K562 (cell line): ENCODE measurements around the gene POMT1. TPM values are rescaled to one million over a fixed set of nuclear protein-coding genes. Genes with fewer than 3 reads are reported as not detected.

Experiments used
- CBX8 ChIP-seq: fragments of 200-600 bp; sonication (generic); IDR thresholded peaks from 2 replicates; pipeline ENCODE4 v1.6.1; 2012; ENCODE audit warnings: borderline replicate concordance, mixed run types, low read depth, mild to moderate bottlenecking, moderate library complexity, mixed read lengths, low read length, control low read depth, inconsistent platforms; ENCODE audit not compliant: poor library complexity, severe bottlenecking; ENCODE audit errors: extremely low read depth
- CHCHD3 ChIP-seq: fragments of 250-450 bp; sonication (Bioruptor Pico); IDR thresholded peaks from 2 replicates; pipeline ENCODE4 v2.1.2; 2022; ENCODE audit warnings: mild to moderate bottlenecking
- HMG20B ChIP-seq: fragments of 250-450 bp; sonication (Bioruptor Pico); IDR thresholded peaks from 2 replicates; pipeline ENCODE4 v1.5.0; 2021; ENCODE audit warnings: mild to moderate bottlenecking
- HNRNPUL1 ChIP-seq: fragments of 200-400 bp; formaldehyde crosslinking; IDR thresholded peaks from 2 replicates; pipeline ENCODE4 v1.6.1; 2017; ENCODE audit warnings: low read length
- MTA2 ChIP-seq: fragments of 450-650 bp; IDR thresholded peaks from 2 replicates; pipeline ENCODE4 v1.6.1; 2016; ENCODE audit warnings: low read depth
- NCOA6 ChIP-seq: fragments of 450-650 bp; IDR thresholded peaks from 2 replicates; pipeline ENCODE4 v1.6.1; 2017; ENCODE audit warnings: mild to moderate bottlenecking
- NFRKB ChIP-seq: fragments of 450-650 bp; IDR thresholded peaks from 2 replicates; pipeline ENCODE4 v1.6.1; 2016; ENCODE audit warnings: low read depth
- RAD21 ChIP-seq, 2 experiments: fragments of 250-450 bp in 1 of 2; fragments of 450-650 bp in 1 of 2; sonication (Bioruptor Pico) in 1 of 2; formaldehyde crosslinking in 1 of 2; IDR thresholded peaks in 1 of 2; conservative IDR thresholded peaks in 1 of 2; 2 replicates each; pipeline versions ENCODE4 v1.4.0 to v1.8.0; 2020 to 2022; ENCODE audit warnings: mild to moderate bottlenecking in 2 of 2, moderate library complexity in 1 of 2
- RHOXF2B ChIP-seq: fragments of 250-450 bp; sonication (Bioruptor Pico); conservative IDR thresholded peaks from 2 replicates; pipeline ENCODE4 v1.5.1; 2021
- SAP30 ChIP-seq: fragments of 200-600 bp; sonication (generic); IDR thresholded peaks from 2 replicates; pipeline ENCODE4 v1.6.1; 2012; ENCODE audit warnings: borderline replicate concordance, low read depth, mild to moderate bottlenecking, moderate library complexity, low read length, control low read depth, inconsistent platforms; ENCODE audit not compliant: insufficient read depth, poor library complexity, severe bottlenecking
- ZNF316 ChIP-seq: fragments of 450-650 bp; IDR thresholded peaks from 2 replicates; pipeline ENCODE4 v1.6.1; 2016
- ZNF586 ChIP-seq: fragments of 450-650 bp; formaldehyde crosslinking; conservative IDR thresholded peaks from 2 replicates; pipeline ENCODE4 v1.4.0; 2020; ENCODE audit warnings: mild to moderate bottlenecking, moderate library complexity
- ZNF79 ChIP-seq: fragments of 250-450 bp; sonication (Bioruptor Pico); IDR thresholded peaks from 2 replicates; pipeline ENCODE4 v1.4.0; 2020; ENCODE audit warnings: low read depth, mild to moderate bottlenecking, moderate library complexity
- polyA plus RNA-seq, 8 experiments: library from polyadenylated mRNA; depleted of rRNA in 4 of 8; stranded (reverse) in 5 of 8; unstranded in 3 of 8; fragments of >200 nt; fragmentation: Nextera tagmentation in 2 of 8; fragmentation: Illumina TruSeq in 1 of 8; extraction: Ambion mirVana in 2 of 8; extraction: Trizol in 1 of 8; gene quantifications; 2 replicates each; pipeline versions ENCODE4 v1.2.1 to v1.2.3, GENCODE V29; 2011 to 2014; ENCODE audit warnings: inconsistent platforms in 1 of 8, missing spikeins in 1 of 8
- total RNA-seq, 7 experiments: library from RNA; depleted of rRNA in 6 of 7; stranded (reverse); fragments of >200 nt in 6 of 7; fragmentation: Illumina TruSeq in 2 of 7; extraction: Trizol in 2 of 7; gene quantifications; 2 replicates each; pipeline versions ENCODE4 v1.2.1 to v1.2.3, GENCODE V29; 2011 to 2021; ENCODE audit warnings: low replicate concordance in 1 of 7
- TF ChIP-seq, protein P1 (sequence below): fragments of 250-450 bp; sonication (Bioruptor Pico); IDR thresholded peaks from 2 replicates; pipeline ENCODE4 v1.4.0; 2020; ENCODE audit warnings: mild to moderate bottlenecking, moderate library complexity
- TF ChIP-seq, protein P2 (sequence below): fragments of 450-650 bp; conservative IDR thresholded peaks from 2 replicates; pipeline ENCODE4 v1.6.1; 2016; ENCODE audit warnings: missing genetic modification characterization, low read depth, mild to moderate bottlenecking, missing compliant biosample characterization, moderate library complexity
- TF ChIP-seq, protein P3 (sequence below): fragments of 250-450 bp; sonication (Bioruptor Pico); IDR thresholded peaks from 2 replicates; pipeline ENCODE4 v1.5.0; 2021
- TF ChIP-seq, protein P4 (sequence below), 3 experiments: IDR thresholded peaks in 2 of 3; conservative IDR thresholded peaks in 1 of 3; 2 replicates each; pipeline ENCODE4 v1.5.1; 2011 to 2012; ENCODE audit warnings: low read length in 3 of 3, mild to moderate bottlenecking in 3 of 3, control low read depth in 2 of 3, improper control_type of control experiment in 1 of 3, inconsistent platforms in 1 of 3, low read depth in 1 of 3, mixed read lengths in 1 of 3, moderate library complexity in 1 of 3; ENCODE audit not compliant: insufficient read depth in 2 of 3
- TF ChIP-seq, protein P5 (sequence below): sonication (generic); formaldehyde crosslinking; IDR thresholded peaks from 2 replicates; pipeline ENCODE4 v1.8.0; 2022; ENCODE audit warnings: mild to moderate bottlenecking, missing genetic modification reagents

POMT1 gene
- total and polyA plus RNA-seq, 9 of the 15 experiments (the other 6 are each of a cell fraction or from before 2014, with no cell fraction given), result 1.8 to 23.5 (median 14.6) TPM

DNA sequence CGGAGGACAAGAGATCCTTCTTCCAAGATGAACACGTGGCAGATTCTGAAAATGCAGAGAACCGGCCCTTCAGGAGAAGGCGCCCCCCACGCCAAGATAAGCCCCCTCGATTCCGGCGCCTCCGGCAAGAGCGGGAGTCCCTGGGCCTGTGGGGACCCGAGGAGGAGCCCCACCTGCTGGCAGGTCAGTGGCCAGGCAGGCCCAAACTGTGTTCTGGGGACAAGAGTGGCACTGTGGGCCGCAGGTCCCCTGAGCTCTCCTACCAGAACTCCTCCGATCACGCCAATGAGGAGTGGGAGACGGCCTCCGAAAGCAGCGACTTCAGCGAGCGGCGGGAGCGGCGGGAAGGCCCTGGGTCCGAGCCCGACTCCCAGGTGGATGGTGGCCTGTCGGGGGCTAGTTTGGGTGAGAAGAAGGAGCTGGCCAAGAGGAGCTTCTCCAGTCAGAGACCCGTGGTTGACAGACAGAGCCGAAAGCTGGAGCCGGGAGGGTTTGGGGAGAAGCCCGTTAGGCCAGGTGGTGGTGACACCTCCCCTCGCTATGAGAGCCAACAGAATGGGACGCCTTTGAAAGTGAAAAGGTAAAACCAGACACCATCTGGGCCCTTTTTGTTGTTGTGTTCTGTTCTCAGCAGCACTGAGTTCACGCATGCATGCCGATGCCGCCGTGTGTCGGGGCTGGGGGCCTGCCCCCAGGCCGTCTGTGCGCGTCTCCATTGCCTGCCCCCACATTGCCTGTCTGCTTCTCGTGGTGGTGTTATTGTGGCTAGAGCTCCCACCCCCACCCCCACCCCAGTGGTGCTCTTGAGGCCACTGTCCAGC lies 26.6 kb upstream of the POMT1 start (continued):
- TF ChIP-seq, protein P1, sequence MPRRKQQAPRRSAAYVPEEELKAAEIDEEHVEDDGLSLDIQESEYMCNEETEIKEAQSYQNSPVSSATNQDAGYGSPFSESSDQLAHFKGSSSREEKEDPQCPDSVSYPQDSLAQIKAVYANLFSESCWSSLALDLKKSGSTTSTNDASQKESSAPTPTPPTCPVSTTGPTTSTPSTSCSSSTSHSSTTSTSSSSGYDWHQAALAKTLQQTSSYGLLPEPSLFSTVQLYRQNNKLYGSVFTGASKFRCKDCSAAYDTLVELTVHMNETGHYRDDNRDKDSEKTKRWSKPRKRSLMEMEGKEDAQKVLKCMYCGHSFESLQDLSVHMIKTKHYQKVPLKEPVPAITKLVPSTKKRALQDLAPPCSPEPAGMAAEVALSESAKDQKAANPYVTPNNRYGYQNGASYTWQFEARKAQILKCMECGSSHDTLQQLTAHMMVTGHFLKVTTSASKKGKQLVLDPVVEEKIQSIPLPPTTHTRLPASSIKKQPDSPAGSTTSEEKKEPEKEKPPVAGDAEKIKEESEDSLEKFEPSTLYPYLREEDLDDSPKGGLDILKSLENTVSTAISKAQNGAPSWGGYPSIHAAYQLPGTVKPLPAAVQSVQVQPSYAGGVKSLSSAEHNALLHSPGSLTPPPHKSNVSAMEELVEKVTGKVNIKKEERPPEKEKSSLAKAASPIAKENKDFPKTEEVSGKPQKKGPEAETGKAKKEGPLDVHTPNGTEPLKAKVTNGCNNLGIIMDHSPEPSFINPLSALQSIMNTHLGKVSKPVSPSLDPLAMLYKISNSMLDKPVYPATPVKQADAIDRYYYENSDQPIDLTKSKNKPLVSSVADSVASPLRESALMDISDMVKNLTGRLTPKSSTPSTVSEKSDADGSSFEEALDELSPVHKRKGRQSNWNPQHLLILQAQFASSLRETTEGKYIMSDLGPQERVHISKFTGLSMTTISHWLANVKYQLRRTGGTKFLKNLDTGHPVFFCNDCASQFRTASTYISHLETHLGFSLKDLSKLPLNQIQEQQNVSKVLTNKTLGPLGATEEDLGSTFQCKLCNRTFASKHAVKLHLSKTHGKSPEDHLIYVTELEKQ (CRISPR knock-in tag), result no peak
- no peak for TF ChIP-seq SAP30
- TF ChIP-seq, protein P2, sequence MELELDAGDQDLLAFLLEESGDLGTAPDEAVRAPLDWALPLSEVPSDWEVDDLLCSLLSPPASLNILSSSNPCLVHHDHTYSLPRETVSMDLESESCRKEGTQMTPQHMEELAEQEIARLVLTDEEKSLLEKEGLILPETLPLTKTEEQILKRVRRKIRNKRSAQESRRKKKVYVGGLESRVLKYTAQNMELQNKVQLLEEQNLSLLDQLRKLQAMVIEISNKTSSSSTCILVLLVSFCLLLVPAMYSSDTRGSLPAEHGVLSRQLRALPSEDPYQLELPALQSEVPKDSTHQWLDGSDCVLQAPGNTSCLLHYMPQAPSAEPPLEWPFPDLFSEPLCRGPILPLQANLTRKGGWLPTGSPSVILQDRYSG (tag), result no peak
- TF ChIP-seq RHOXF2B (CRISPR knock-in tag), result no peak
- TF ChIP-seq, protein P3, sequence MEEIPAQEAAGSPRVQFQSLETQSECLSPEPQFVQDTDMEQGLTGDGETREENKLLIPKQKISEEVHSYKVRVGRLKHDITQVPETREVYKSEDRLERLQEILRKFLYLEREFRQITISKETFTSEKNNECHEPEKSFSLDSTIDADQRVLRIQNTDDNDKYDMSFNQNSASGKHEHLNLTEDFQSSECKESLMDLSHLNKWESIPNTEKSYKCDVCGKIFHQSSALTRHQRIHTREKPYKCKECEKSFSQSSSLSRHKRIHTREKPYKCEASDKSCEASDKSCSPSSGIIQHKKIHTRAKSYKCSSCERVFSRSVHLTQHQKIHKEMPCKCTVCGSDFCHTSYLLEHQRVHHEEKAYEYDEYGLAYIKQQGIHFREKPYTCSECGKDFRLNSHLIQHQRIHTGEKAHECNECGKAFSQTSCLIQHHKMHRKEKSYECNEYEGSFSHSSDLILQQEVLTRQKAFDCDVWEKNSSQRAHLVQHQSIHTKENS, result no peak
- no peak for TF ChIP-seq ZNF586 (CRISPR knock-in tag)
- TF ChIP-seq, protein P4, sequence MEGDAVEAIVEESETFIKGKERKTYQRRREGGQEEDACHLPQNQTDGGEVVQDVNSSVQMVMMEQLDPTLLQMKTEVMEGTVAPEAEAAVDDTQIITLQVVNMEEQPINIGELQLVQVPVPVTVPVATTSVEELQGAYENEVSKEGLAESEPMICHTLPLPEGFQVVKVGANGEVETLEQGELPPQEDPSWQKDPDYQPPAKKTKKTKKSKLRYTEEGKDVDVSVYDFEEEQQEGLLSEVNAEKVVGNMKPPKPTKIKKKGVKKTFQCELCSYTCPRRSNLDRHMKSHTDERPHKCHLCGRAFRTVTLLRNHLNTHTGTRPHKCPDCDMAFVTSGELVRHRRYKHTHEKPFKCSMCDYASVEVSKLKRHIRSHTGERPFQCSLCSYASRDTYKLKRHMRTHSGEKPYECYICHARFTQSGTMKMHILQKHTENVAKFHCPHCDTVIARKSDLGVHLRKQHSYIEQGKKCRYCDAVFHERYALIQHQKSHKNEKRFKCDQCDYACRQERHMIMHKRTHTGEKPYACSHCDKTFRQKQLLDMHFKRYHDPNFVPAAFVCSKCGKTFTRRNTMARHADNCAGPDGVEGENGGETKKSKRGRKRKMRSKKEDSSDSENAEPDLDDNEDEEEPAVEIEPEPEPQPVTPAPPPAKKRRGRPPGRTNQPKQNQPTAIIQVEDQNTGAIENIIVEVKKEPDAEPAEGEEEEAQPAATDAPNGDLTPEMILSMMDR (IDR thresholded peaks at IDR 0.05 in 2 of 3, conservative IDR thresholded peaks at IDR 0.05 in 1 of 3; ENCODE audit: insufficient read depth in 2 of 3, low read depth in 1 of 3, low read length in 3 of 3), result peak; percentile 47 to 53 (median 50); a peak in 5 of 6 replicates
- TF ChIP-seq ZNF79 (CRISPR knock-in tag), result no peak
- TF ChIP-seq HMG20B (CRISPR knock-in tag), result no peak
- no peak for TF ChIP-seq CHCHD3 (CRISPR knock-in tag)
- TF ChIP-seq, protein P5, sequence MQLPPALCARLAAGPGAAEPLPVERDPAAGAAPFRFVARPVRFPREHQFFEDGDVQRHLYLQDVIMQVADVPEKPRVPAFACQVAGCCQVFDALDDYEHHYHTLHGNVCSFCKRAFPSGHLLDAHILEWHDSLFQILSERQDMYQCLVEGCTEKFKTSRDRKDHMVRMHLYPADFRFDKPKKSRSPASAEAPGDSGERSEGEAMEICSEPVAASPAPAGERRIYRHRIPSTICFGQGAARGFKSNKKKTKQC, result no peak
- TF ChIP-seq CBX8, result no peak
- TF ChIP-seq ZNF316, result no peak
- TF ChIP-seq NCOA6, result no peak
- no peak for TF ChIP-seq NFRKB
- no peak for TF ChIP-seq HNRNPUL1
- TF ChIP-seq RAD21 (CRISPR knock-in tag; conservative IDR thresholded peaks at IDR 0.05 in 1 of 2, IDR thresholded peaks at IDR 0.05 in 1 of 2), result peak in 1 of 2 experiments; percentile 33; a peak in 2 of 4 replicates
- TF ChIP-seq MTA2, result no peak
